Lower leg skin (tissue), 3 donors: ENCODE measurements around the gene WFDC13.
"Not testable (repeated sequence)": the region's sequence is repeated elsewhere in the genome, so short reads cannot be mapped to it uniquely, and the experiment has no call there.

Experiments
- POLR2A ChIP-seq, 2 donors: fragments of 450-650 bp; IDR thresholded peaks; one replicate each; pipeline ENCODE4 v1.6.1; 2016 to 2017; ENCODE audit warnings: antibody characterized with exemption in 2 of 2, mild to moderate bottlenecking in 1 of 2, moderate library complexity in 1 of 2
- TF ChIP-seq, protein P1 (sequence below), 3 donors: fragments of 450-650 bp; IDR thresholded peaks; one replicate each; pipeline ENCODE4 v1.5.1; 2016; ENCODE audit warnings: antibody characterized with exemption in 3 of 3, mild to moderate bottlenecking in 3 of 3, moderate library complexity in 2 of 3

DNA sequence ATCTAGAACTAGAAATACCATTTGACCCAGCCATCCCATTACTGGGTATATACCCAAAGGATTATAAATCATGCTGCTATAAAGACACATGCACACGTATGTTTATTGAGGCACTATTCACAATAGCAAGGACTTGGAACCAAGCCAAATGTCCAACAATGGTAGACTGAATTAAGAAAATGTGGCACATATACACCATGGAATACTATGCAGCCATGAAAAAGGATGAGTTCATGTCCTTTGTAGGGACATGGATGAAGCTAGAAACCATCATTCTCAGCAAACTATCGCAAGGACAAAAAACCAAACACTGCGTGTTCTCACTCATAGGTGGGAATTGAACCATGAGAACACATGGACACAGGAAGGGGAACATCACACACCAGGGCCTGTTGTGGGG, 44.8 kb upstream of the WFDC13 start:
- TF ChIP-seq POLR2A (IDR thresholded peaks at IDR 0.05): not testable (repeated sequence)
- TF ChIP-seq, protein P1, sequence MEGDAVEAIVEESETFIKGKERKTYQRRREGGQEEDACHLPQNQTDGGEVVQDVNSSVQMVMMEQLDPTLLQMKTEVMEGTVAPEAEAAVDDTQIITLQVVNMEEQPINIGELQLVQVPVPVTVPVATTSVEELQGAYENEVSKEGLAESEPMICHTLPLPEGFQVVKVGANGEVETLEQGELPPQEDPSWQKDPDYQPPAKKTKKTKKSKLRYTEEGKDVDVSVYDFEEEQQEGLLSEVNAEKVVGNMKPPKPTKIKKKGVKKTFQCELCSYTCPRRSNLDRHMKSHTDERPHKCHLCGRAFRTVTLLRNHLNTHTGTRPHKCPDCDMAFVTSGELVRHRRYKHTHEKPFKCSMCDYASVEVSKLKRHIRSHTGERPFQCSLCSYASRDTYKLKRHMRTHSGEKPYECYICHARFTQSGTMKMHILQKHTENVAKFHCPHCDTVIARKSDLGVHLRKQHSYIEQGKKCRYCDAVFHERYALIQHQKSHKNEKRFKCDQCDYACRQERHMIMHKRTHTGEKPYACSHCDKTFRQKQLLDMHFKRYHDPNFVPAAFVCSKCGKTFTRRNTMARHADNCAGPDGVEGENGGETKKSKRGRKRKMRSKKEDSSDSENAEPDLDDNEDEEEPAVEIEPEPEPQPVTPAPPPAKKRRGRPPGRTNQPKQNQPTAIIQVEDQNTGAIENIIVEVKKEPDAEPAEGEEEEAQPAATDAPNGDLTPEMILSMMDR (IDR thresholded peaks at IDR 0.05): not testable (repeated sequence)
